Tibial nerve (tissue), 4 donors: Measurements from ENCODE around the gene ST8SIA3.

Source experiments
- EP300 ChIP-seq, 2 donors: sonication (generic); formaldehyde crosslinking; IDR thresholded peaks; one replicate each; pipeline ENCODE4 v1.6.1; 2017; ENCODE audit warnings: antibody characterized with exemption in 2 of 2, mild to moderate bottlenecking in 1 of 2
- POLR2A ChIP-seq, 2 donors: fragments of 450-650 bp; IDR thresholded peaks; one replicate each; pipeline ENCODE4 v1.6.1; 2017; ENCODE audit warnings: antibody characterized with exemption in 2 of 2, mild to moderate bottlenecking in 2 of 2, moderate library complexity in 2 of 2
- TF ChIP-seq, protein P1 (sequence below), 5 experiments: fragments of 200-600 bp in 3 of 5; fragments of 450-650 bp in 2 of 5; sonication (generic) in 3 of 5; IDR thresholded peaks; one replicate each; pipeline ENCODE4 v1.5.1; 2016 to 2019; ENCODE audit warnings: antibody characterized with exemption in 5 of 5, mild to moderate bottlenecking in 3 of 5, moderate library complexity in 2 of 5

DNA sequence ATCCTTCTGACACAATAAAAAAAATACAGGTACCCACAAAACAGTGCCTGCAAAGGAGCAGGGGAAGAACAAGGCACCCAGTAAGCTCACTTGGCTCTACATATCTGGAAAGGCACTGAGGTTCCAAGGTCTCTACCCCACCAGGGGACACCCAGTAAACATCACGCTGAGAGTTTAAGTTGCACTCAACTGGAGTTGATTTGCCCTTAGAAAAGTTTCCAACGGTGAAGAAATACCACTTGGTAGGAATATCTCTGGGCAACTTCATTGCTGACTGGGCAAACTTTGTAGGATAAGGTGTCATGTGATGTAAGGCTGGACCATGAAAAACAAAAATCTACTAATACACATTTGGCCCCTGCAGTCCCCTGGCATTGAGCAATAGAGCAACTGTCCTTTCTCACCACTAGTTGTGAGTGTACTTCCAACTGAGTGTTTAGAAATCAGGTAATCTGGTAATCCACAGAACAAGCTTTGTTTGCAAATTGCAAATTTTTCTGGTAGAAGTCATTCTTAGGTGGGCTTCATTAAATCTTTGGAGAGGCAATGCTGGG is 14.2 kb downstream of the ST8SIA3 start:
- TF ChIP-seq, protein P1, sequence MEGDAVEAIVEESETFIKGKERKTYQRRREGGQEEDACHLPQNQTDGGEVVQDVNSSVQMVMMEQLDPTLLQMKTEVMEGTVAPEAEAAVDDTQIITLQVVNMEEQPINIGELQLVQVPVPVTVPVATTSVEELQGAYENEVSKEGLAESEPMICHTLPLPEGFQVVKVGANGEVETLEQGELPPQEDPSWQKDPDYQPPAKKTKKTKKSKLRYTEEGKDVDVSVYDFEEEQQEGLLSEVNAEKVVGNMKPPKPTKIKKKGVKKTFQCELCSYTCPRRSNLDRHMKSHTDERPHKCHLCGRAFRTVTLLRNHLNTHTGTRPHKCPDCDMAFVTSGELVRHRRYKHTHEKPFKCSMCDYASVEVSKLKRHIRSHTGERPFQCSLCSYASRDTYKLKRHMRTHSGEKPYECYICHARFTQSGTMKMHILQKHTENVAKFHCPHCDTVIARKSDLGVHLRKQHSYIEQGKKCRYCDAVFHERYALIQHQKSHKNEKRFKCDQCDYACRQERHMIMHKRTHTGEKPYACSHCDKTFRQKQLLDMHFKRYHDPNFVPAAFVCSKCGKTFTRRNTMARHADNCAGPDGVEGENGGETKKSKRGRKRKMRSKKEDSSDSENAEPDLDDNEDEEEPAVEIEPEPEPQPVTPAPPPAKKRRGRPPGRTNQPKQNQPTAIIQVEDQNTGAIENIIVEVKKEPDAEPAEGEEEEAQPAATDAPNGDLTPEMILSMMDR (IDR thresholded peaks at IDR 0.05): no peak
- TF ChIP-seq POLR2A (IDR thresholded peaks at IDR 0.05) (no peak), EP300 (IDR thresholded peaks at IDR 0.05) (no peak)
